Chondrocyte (in vitro differentiated cells): ENCODE results near the gene PRTN3. TPM values are rescaled to one million over a fixed set of nuclear protein-coding genes. Genes with fewer than 3 reads are reported as not detected.

Experiments used
- DNase-seq: peaks from one replicate; pipeline ENCODE4 v3.0.0; 2021; ENCODE audit warnings: mixed read lengths, low spot score
- H3K27ac Mint-ChIP-seq: one replicate; pipeline ENCODE4 v1.8.0; 2021; ENCODE audit warnings: mild to moderate bottlenecking, moderate library complexity, mixed read lengths; ENCODE audit not compliant: unreplicated experiment
- H3K27me3 Mint-ChIP-seq: 2 replicates; pipeline ENCODE4 v1.8.0; 2021; ENCODE audit warnings: low read depth, mixed read lengths
- H3K36me3 Mint-ChIP-seq: 2 replicates; pipeline ENCODE4 v1.8.0; 2021; ENCODE audit warnings: low read depth, mixed read lengths
- H3K4me1 Mint-ChIP-seq: 2 replicates; pipeline ENCODE4 v1.8.0; 2021; ENCODE audit warnings: low read depth, mild to moderate bottlenecking, mixed read lengths
- H3K4me3 Mint-ChIP-seq: one replicate; pipeline ENCODE4 v1.8.0; 2021; ENCODE audit warnings: mild to moderate bottlenecking, moderate library complexity, mixed read lengths; ENCODE audit not compliant: unreplicated experiment
- H3K9me3 Mint-ChIP-seq: 2 replicates; pipeline ENCODE4 v1.8.0; 2021; ENCODE audit warnings: low read depth, mixed read lengths
- CTCF ChIP-seq: fragments of 200-600 bp; sonication (generic); IDR thresholded peaks from 2 replicates; pipeline ENCODE4 v1.5.0; 2021; ENCODE audit warnings: antibody characterized with exemption, mild to moderate bottlenecking, moderate library complexity
- long read RNA-seq: library from polyadenylated mRNA; stranded (forward); transcript quantifications from one replicate; pipeline ENCODE4 v2.0.0, GENCODE V29; 2021
- total RNA-seq: library from RNA; stranded (reverse); gene quantifications from 3 replicates; pipeline ENCODE4 v1.2.1, GENCODE V29; 2021

PRTN3 gene
- total RNA-seq: not detected in 3 replicates
- long read RNA-seq: 0 reads

- H3K9me3 Mint-ChIP-seq: no peaks in the 10 kb centered on the region
- TF ChIP-seq CTCF: no peak
- no peak for DNase-seq
- H3K36me3 Mint-ChIP-seq: peaks cover 1% of the 10 kb centered on the region
- peaks cover 14% of the 10 kb centered on the region for H3K27me3 Mint-ChIP-seq
- no peak within 1 kb of the TSS for H3K27ac Mint-ChIP-seq
- no peak within 1 kb of the TSS for H3K4me3 Mint-ChIP-seq
- peaks cover 6% of the 10 kb centered on the region for H3K4me1 Mint-ChIP-seq
These were observed at the start of gene PRTN3 for GRCh38 chr19:840519-841206. PRTN3 (plus strand) TSS chr19:840999; CDS start chr19:841009, 10 bp downstream.

- peaks cover 22% of the 10 kb centered on the region for H3K4me1 Mint-ChIP-seq
- H3K36me3 Mint-ChIP-seq: no peaks in the 10 kb centered on the region
- no peaks in the 10 kb centered on the region for H3K27me3 Mint-ChIP-seq
- H3K9me3 Mint-ChIP-seq: no peaks in the 10 kb centered on the region
- peak overlapping the region; percentile 27 for H3K27ac Mint-ChIP-seq
- no peak for DNase-seq
- no peak for TF ChIP-seq CTCF
- no peak overlapping the region for H3K4me3 Mint-ChIP-seq
These were observed 49.7 kb upstream of the PRTN3 start for GRCh38 chr19:791007-791566.

GRCh38 chr19:791567-792305 is 49.1 kb upstream of the PRTN3 start:
- no peaks in the 10 kb centered on the region for H3K9me3 Mint-ChIP-seq
- no peak overlapping the region for H3K4me3 Mint-ChIP-seq
- DNase-seq: peak; percentile 59
- no peak overlapping the region for H3K27ac Mint-ChIP-seq
- H3K4me1 Mint-ChIP-seq: peaks cover 25% of the 10 kb centered on the region
- no peaks in the 10 kb centered on the region for H3K27me3 Mint-ChIP-seq
- no peak for TF ChIP-seq CTCF
- H3K36me3 Mint-ChIP-seq: no peaks in the 10 kb centered on the region

GRCh38 chr19:792306-792885 is 48.4 kb upstream of the PRTN3 start:
- H3K4me3 Mint-ChIP-seq: no peak overlapping the region
- TF ChIP-seq CTCF: no peak
- H3K27me3 Mint-ChIP-seq: no peaks in the 10 kb centered on the region
- no peaks in the 10 kb centered on the region for H3K36me3 Mint-ChIP-seq
- H3K4me1 Mint-ChIP-seq: peaks cover 26% of the 10 kb centered on the region
- no peak overlapping the region for H3K27ac Mint-ChIP-seq
- DNase-seq: no peak
- no peaks in the 10 kb centered on the region for H3K9me3 Mint-ChIP-seq

- peaks cover 25% of the 10 kb centered on the region for H3K4me1 Mint-ChIP-seq
- peak; percentile 87 for DNase-seq
- no peak for TF ChIP-seq CTCF
- no peaks in the 10 kb centered on the region for H3K9me3 Mint-ChIP-seq
- no peak overlapping the region for H3K4me3 Mint-ChIP-seq
- no peak overlapping the region for H3K27ac Mint-ChIP-seq
- H3K27me3 Mint-ChIP-seq: no peaks in the 10 kb centered on the region
- no peaks in the 10 kb centered on the region for H3K36me3 Mint-ChIP-seq
These were observed 47.0 kb upstream of the PRTN3 start for GRCh38 chr19:793806-794205.
